CD4-positive, CD25-positive, alpha-beta regulatory T cell (primary cell): ENCODE measurements around the gene TCIRG1. TPM values are rescaled to one million over a fixed set of nuclear protein-coding genes. Genes with fewer than 3 reads are reported as not detected.

ENCODE experiments used
- ATAC-seq, 2 donors: fragments of 150-1000 bp; cut with Tn5 transposase; one replicate each; pipeline ENCODE4 v1.10.0; 2021; ENCODE audit warnings: low read depth in 2 of 2, moderate number of reproducible peaks in 2 of 2, moderate library complexity in 1 of 2
- DNase-seq, 3 donors: peaks; one replicate each; pipeline versions ENCODE4 v3.0.0 to v3.0.0-alpha.2; 2012 to 2022; ENCODE audit warnings: mixed read lengths in 1 of 3
- H3K27ac ChIP-seq: one replicate; pipeline ENCODE4 v1.7.0; 2013; ENCODE audit warnings: mild to moderate bottlenecking, low read length; ENCODE audit not compliant: insufficient read depth, poor library complexity, severe bottlenecking
- H3K27me3 ChIP-seq: one replicate; pipeline ENCODE4 v1.7.0; 2013; ENCODE audit warnings: low read length; ENCODE audit not compliant: control insufficient read depth, insufficient read depth
- H3K36me3 ChIP-seq: one replicate; pipeline ENCODE4 v1.7.0; 2013; ENCODE audit warnings: mild to moderate bottlenecking, low read length, moderate library complexity; ENCODE audit not compliant: control insufficient read depth, insufficient read depth
- H3K4me1 ChIP-seq: 2 replicates; pipeline ENCODE4 v1.7.0; 2013; ENCODE audit warnings: mild to moderate bottlenecking, low read length; ENCODE audit not compliant: insufficient read depth, control insufficient read depth, poor library complexity, severe bottlenecking
- H3K4me3 ChIP-seq: one replicate; pipeline ENCODE4 v1.7.0; 2013; ENCODE audit warnings: low read depth, mild to moderate bottlenecking, low read length, moderate library complexity
- H3K9me3 ChIP-seq, 2 experiments: 1 replicate in 1 of 2; 2 replicates in 1 of 2; pipeline ENCODE4 v1.7.0; 2013; ENCODE audit warnings: low read length in 2 of 2, mild to moderate bottlenecking in 1 of 2, moderate library complexity in 1 of 2; ENCODE audit not compliant: control insufficient read depth in 2 of 2
- H3K27ac Mint-ChIP-seq, 3 donors: one replicate each; pipeline ENCODE4 v1.8.0; 2020 to 2022; ENCODE audit warnings: mild to moderate bottlenecking in 3 of 3, mixed read lengths in 3 of 3, moderate library complexity in 2 of 3
- H3K27me3 Mint-ChIP-seq: one replicate; pipeline ENCODE4 v1.8.0; 2022; ENCODE audit warnings: mild to moderate bottlenecking, mixed read lengths
- H3K36me3 Mint-ChIP-seq: one replicate; pipeline ENCODE4 v1.8.0; 2020; ENCODE audit warnings: mixed read lengths
- H3K4me1 Mint-ChIP-seq, 4 donors: one replicate each; pipeline ENCODE4 v1.8.0; 2020 to 2022; ENCODE audit warnings: mixed read lengths in 4 of 4, mild to moderate bottlenecking in 1 of 4
- H3K4me3 Mint-ChIP-seq, 4 donors: one replicate each; pipeline ENCODE4 v1.8.0; 2020 to 2022; ENCODE audit warnings: mild to moderate bottlenecking in 4 of 4, mixed read lengths in 4 of 4, moderate library complexity in 3 of 4
- H3K9me3 Mint-ChIP-seq, 7 donors: one replicate each; pipeline ENCODE4 v1.8.0; 2020 to 2022; ENCODE audit warnings: mixed read lengths in 7 of 7, mild to moderate bottlenecking in 3 of 7, moderate library complexity in 2 of 7
- polyA plus RNA-seq, 4 donors: library from polyadenylated mRNA; unstranded; fragments of 300-500 nt; fragmentation: Illumina TruSeq; gene quantifications; one replicate each; pipeline ENCODE4 v1.2.3, GENCODE V29; 2021
- total RNA-seq: library from RNA; stranded (reverse); gene quantifications from one replicate; pipeline ENCODE4 v1.2.3, GENCODE V29; 2022

TCIRG1 gene
- total and polyA plus RNA-seq, 5 donors from 2014 or later, result 33.3 to 290 (median 53.9) TPM

DNA sequence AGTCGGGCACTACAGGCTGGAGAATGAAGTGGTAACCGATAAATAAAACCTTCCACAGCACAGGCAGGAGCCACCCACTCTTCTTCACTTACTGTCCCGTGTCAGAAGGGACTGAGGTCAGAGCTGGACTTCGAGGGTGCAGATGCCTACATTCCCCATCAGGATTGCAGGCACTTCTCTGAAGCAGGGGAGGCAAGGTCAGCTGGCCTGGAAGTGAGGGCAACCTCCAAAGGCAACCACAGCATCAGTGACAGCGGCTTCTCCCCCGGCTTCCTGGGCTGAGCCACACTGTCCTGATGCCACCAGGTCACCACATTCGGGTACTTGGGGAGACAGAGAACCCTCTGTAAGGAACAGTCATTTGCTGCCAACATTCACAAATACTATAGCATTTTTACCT is 22.7 kb downstream of the TCIRG1 start:
- no peak overlapping the region for H3K4me3 Mint-ChIP-seq
- Histone ChIP-seq H3K4me3 (no peak overlapping the region), H3K4me1 (no peaks in the 10 kb centered on the region), H3K27me3 (no peaks in the 10 kb centered on the region), H3K9me3 (no peaks in the 10 kb centered on the region), H3K36me3 (no peaks in the 10 kb centered on the region), H3K27ac (no peak overlapping the region)
- no peak for DNase-seq
- H3K27me3 Mint-ChIP-seq, result no peaks in the 10 kb centered on the region
- no peaks in the 10 kb centered on the region for H3K9me3 Mint-ChIP-seq
- H3K36me3 Mint-ChIP-seq, result peaks cover 22% of the 10 kb centered on the region
- H3K4me1 Mint-ChIP-seq, result no peaks in the 10 kb centered on the region
- no peak for ATAC-seq
- no peak overlapping the region for H3K27ac Mint-ChIP-seq

DNA sequence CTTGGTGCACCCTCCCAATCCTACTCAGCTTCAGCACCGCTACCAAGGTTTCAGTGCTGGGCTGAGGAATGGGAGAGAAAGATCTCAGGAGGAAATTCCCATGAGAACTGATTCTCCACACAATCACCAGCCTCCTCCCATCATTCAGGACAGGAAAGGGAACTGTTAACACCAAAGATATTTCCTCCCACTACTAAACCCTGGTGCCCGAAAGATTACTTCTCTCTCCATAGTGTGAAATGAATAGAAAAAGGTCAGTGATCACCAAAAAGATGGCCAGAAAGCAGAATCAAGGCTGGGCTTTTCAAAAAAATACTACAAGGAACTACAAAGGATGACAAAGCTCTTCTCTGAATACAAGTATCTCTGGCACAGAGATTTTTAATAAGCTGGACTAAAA is 26.1 kb downstream of the TCIRG1 start:
- H3K27ac Mint-ChIP-seq, result peak overlapping the region in 1 of 3 donors; percentile 77
- ATAC-seq, result no peak
- Histone ChIP-seq H3K27ac (no peak overlapping the region), H3K4me3 (no peak overlapping the region), H3K4me1 (no peaks in the 10 kb centered on the region), H3K9me3 (no peaks in the 10 kb centered on the region), H3K36me3 (no peaks in the 10 kb centered on the region), H3K27me3 (no peaks in the 10 kb centered on the region)
- H3K4me3 Mint-ChIP-seq, result no peak overlapping the region
- H3K9me3 Mint-ChIP-seq, result no peaks in the 10 kb centered on the region
- no peaks in the 10 kb centered on the region for H3K4me1 Mint-ChIP-seq
- no peak for DNase-seq
- no peaks in the 10 kb centered on the region for H3K27me3 Mint-ChIP-seq
- peaks cover 35% of the 10 kb centered on the region for H3K36me3 Mint-ChIP-seq

DNA sequence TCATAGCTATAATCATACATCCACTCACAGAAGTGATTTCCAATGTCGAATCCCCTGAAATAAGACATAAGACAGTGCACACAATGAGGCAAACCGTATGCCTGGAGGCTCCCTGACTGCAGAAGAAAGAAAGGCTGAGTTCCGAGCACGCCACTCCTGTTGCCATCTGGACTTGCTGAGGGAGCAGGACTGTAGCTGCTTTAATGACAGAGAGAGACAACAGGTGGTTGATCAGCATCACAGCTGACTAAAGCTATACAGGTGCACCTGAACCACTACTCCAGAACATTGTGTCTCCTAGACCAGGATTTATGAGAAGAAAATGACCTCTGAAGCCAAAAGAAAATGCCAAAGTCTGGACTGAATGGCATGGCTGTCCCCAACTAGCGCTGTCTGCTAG is 27.0 kb downstream of the TCIRG1 start:
- DNase-seq (no peak), ATAC-seq (no peak)
- Histone ChIP-seq H3K4me1 (no peaks in the 10 kb centered on the region), H3K9me3 (no peaks in the 10 kb centered on the region), H3K27me3 (no peaks in the 10 kb centered on the region), H3K27ac (no peak overlapping the region), H3K36me3 (no peaks in the 10 kb centered on the region), H3K4me3 (no peak overlapping the region)
- peaks cover 31% of the 10 kb centered on the region for H3K36me3 Mint-ChIP-seq
- H3K4me3 Mint-ChIP-seq, result no peak overlapping the region
- no peaks in the 10 kb centered on the region for H3K27me3 Mint-ChIP-seq
- H3K9me3 Mint-ChIP-seq, result no peaks in the 10 kb centered on the region
- H3K27ac Mint-ChIP-seq, result no peak overlapping the region
- no peaks in the 10 kb centered on the region for H3K4me1 Mint-ChIP-seq

DNA sequence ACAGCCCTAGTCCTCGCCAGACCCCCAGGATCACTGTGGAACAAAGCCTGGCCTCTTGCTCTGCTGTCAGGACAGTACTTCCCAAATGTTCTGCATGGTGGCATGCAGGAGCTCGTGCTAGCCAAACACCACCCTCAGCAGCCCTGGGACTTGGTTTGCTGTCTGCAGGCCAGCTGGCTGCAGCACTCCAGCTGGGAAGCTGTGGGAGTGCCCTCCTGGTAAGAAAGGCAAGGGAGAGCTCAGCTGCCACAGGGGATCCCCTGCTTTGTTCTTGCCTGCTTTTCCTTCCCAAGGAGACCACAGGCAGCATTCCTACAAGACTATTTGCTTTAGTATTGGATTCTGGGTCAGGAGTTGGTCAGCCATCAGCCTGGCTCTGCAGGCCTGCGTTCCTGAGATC is 27.9 kb downstream of the TCIRG1 start:
- no peaks in the 10 kb centered on the region for H3K4me1 Mint-ChIP-seq
- H3K27me3 Mint-ChIP-seq, result no peaks in the 10 kb centered on the region
- H3K36me3 Mint-ChIP-seq, result peaks cover 30% of the 10 kb centered on the region
- DNase-seq (no peak), ATAC-seq (no peak)
- Histone ChIP-seq H3K9me3 (no peaks in the 10 kb centered on the region), H3K4me1 (no peaks in the 10 kb centered on the region), H3K4me3 (no peak overlapping the region), H3K27ac (no peak overlapping the region), H3K36me3 (no peaks in the 10 kb centered on the region), H3K27me3 (no peaks in the 10 kb centered on the region)
- H3K9me3 Mint-ChIP-seq, result no peaks in the 10 kb centered on the region
- no peak overlapping the region for H3K4me3 Mint-ChIP-seq
- H3K27ac Mint-ChIP-seq, result no peak overlapping the region

DNA sequence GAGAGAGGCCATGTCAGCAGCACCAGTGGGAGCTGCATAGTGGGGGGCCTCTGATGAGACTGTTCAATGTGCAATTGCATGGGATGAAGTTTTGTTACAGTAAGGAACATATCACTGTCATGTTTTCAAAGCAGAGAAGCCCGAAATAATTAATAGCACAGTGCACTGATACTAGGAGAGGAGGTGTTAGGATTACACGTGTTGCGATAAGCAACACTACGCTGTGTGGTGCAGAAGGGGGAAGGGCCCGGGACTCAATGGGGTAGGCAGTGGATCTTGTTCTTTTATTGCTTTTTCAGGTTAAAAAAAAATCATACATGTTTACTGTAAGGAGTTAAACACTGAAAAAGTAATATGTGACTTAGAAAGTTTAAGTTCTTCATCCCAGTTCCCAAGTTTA is 29.2 kb downstream of the TCIRG1 start:
- H3K4me1 ChIP-seq, result no peaks in the 10 kb centered on the region
- H3K27me3 Mint-ChIP-seq, result no peaks in the 10 kb centered on the region
- ATAC-seq (no peak), DNase-seq (no peak)
- H3K4me3 ChIP-seq, result no peak overlapping the region
- H3K9me3 Mint-ChIP-seq, result no peaks in the 10 kb centered on the region
- H3K36me3 Mint-ChIP-seq, result peaks cover 26% of the 10 kb centered on the region
- H3K36me3 ChIP-seq, result no peaks in the 10 kb centered on the region
- H3K27me3 ChIP-seq, result no peaks in the 10 kb centered on the region
- H3K4me3 Mint-ChIP-seq, result no peak overlapping the region
- no peak overlapping the region for H3K27ac ChIP-seq
- H3K27ac Mint-ChIP-seq, result no peak overlapping the region
- no peaks in the 10 kb centered on the region for H3K4me1 Mint-ChIP-seq
- H3K9me3 ChIP-seq, result no peaks in the 10 kb centered on the region

DNA sequence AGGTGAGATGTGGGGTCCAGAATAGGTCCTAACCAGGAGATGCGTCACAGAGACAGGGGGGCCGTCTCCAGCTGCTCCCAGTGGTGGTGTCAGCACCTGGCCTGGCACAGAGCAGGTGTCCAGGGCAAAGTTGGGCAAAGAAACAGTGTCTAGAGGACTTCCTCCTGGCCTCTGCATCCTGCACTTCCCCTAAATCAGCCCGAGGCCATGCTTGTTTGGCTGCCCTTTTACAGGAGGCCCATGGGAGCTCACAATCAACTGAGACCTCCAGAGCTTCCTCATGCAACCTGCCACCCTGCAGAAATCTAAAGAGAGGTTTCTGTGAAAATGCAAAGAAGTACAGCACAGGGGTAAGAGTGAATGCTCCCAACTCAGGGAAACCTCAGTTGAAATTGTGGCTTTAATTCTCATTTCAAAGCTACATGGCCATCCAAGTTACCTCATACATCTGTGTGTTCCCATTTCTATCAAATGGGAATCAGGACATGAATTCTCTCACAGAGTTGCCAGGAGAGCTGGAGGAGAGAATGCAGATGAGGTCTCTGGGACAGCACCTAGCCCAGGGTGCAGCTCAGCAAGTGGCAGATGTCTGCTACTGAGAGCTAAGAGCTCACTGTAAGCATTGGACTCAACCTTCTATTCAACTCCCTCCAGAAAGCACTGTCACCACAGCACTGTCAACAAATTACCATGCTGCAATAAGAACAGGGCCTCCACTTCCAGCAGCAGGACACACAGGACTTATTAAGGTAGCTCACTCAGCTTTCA is 32.6 kb downstream of the TCIRG1 start:
- H3K27ac Mint-ChIP-seq, result peak overlapping the region in 1 of 3 donors; percentile 9
- no peaks in the 10 kb centered on the region for H3K4me1 ChIP-seq
- H3K4me3 Mint-ChIP-seq, result no peak overlapping the region
- DNase-seq, result no peak
- no peaks in the 10 kb centered on the region for H3K9me3 ChIP-seq
- H3K27ac ChIP-seq, result no peak overlapping the region
- no peaks in the 10 kb centered on the region for H3K27me3 ChIP-seq
- H3K36me3 Mint-ChIP-seq, result peaks cover 14% of the 10 kb centered on the region
- H3K4me1 Mint-ChIP-seq, result no peaks in the 10 kb centered on the region
- ATAC-seq, result no peak
- no peaks in the 10 kb centered on the region for H3K9me3 Mint-ChIP-seq
- no peaks in the 10 kb centered on the region for H3K36me3 ChIP-seq
- H3K4me3 ChIP-seq, result no peak overlapping the region
- H3K27me3 Mint-ChIP-seq, result no peaks in the 10 kb centered on the region

DNA sequence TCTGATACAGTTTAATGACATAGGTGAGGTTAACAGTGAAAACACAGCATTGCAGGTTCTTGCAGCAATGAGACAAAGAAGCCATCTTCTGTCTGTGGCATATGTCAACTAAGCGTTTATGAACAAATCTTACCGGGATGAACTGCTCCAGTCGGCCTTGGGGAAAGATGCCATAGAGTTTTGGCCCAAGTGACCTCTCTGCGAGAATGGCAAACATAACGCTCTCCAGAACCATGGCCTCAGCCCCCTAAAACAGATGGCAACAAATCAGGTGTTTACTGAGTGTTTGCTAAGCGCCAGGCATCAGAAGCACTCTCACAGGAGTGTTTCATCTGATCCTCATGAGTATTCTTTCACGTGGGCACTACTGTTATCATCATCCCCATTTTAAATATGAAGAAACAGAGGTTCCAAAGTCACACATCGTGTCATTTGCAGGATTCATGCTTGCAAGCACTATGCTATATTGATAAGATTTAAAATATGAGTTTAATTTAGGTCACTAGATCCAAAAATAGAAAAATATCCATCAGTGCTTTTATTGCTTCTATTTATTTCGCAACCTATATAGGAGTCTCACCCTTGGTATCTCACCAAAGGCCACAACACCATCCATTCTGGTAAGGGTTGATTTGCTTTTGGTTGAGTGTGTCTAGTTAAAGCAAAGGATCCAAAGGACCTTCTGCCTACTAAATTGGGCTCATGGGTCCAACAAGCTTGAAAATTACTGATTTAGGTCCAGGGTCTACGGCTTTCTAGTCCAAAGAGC is 35.9 kb downstream of the TCIRG1 start:
- Histone ChIP-seq H3K4me3 (no peak overlapping the region), H3K27me3 (no peaks in the 10 kb centered on the region), H3K36me3 (no peaks in the 10 kb centered on the region), H3K9me3 (no peaks in the 10 kb centered on the region), H3K27ac (no peak overlapping the region), H3K4me1 (no peaks in the 10 kb centered on the region)
- H3K27me3 Mint-ChIP-seq, result no peaks in the 10 kb centered on the region
- no peaks in the 10 kb centered on the region for H3K9me3 Mint-ChIP-seq
- peaks cover 2% of the 10 kb centered on the region for H3K36me3 Mint-ChIP-seq
- ATAC-seq (no peak), DNase-seq (no peak)
- H3K4me1 Mint-ChIP-seq, result no peaks in the 10 kb centered on the region
- no peak overlapping the region for H3K4me3 Mint-ChIP-seq
- H3K27ac Mint-ChIP-seq, result no peak overlapping the region
